Measurements from ENCODE around the gene DCLRE1B.

DNA sequence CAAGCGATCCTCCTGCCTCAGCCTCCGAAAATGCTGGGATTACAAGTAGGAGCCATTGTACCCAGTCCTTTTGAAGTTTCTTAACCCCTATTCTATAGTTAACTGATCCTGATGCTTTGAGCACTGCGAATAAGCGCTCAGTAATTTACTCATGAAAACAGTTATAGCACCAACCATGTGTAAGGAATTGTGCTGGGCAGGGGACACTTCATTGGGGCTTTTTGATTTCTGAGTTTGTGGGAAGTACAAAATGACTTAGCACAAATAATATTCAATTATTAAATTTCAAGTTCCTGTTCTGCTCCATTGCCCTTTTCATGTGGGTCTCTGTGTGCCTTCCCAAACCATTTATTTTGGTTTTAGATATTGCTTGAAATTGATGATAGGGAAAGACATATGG lies 17.8 kb downstream of the DCLRE1B start:
- TF ChIP-seq, protein P1, sequence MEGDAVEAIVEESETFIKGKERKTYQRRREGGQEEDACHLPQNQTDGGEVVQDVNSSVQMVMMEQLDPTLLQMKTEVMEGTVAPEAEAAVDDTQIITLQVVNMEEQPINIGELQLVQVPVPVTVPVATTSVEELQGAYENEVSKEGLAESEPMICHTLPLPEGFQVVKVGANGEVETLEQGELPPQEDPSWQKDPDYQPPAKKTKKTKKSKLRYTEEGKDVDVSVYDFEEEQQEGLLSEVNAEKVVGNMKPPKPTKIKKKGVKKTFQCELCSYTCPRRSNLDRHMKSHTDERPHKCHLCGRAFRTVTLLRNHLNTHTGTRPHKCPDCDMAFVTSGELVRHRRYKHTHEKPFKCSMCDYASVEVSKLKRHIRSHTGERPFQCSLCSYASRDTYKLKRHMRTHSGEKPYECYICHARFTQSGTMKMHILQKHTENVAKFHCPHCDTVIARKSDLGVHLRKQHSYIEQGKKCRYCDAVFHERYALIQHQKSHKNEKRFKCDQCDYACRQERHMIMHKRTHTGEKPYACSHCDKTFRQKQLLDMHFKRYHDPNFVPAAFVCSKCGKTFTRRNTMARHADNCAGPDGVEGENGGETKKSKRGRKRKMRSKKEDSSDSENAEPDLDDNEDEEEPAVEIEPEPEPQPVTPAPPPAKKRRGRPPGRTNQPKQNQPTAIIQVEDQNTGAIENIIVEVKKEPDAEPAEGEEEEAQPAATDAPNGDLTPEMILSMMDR (conservative IDR thresholded peaks at IDR 0.05), result no peak
- TF ChIP-seq EZH2 (IDR thresholded peaks at IDR 0.05; ENCODE audit: low read depth), result no peak
